DMS53 treated with DMSO at 0.1 percent for 48 hours (cell line): ENCODE data around the gene RAPGEF4.
"Not testable (repeated sequence)": the region's sequence is repeated elsewhere in the genome, so short reads cannot be mapped to it uniquely, and the experiment has no call there.

Experiments used
- DNase-seq: peaks from one replicate; lab custom pipeline; 2025; ENCODE audit not compliant: unreplicated experiment; lab: John Stamatoyannopoulos, UW

RAPGEF4 gene

GRCh38 chr2:173028141-173028540, 292.5 kb downstream of the RAPGEF4 start:
- no peak for DNase-seq

GRCh38 chr2:173028671-173029070, 293.0 kb downstream of the RAPGEF4 start:
- DNase-seq: no peak

- DNase-seq: no peak
Measured at GRCh38 chr2:173030561-173031490, 295.2 kb downstream of the RAPGEF4 start.

- no peak for DNase-seq
Measured at GRCh38 chr2:173032032-173032431, 296.4 kb downstream of the RAPGEF4 start.

- DNase-seq: no peak
Measured at GRCh38 chr2:173033084-173033483, 297.4 kb downstream of the RAPGEF4 start.

- DNase-seq: no peak
Measured at GRCh38 chr2:173034143-173034542, 298.5 kb downstream of the RAPGEF4 start.

- no peak for DNase-seq
Measured at GRCh38 chr2:173037245-173038120, 301.8 kb downstream of the RAPGEF4 start.

GRCh38 chr2:173038257-173038656, 302.6 kb downstream of the RAPGEF4 start:
- not testable (repeated sequence) for DNase-seq

GRCh38 chr2:173040729-173041128, 305.1 kb downstream of the RAPGEF4 start:
- no peak for DNase-seq

- DNase-seq: no peak
Measured at GRCh38 chr2:173043476-173043875, 307.8 kb downstream of the RAPGEF4 start.

- DNase-seq: no peak
Measured at GRCh38 chr2:173043897-173044519, 308.4 kb downstream of the RAPGEF4 start.

- no peak for DNase-seq
Measured at GRCh38 chr2:173044686-173045085, 309.0 kb downstream of the RAPGEF4 start.

GRCh38 chr2:173045181-173045580, 309.5 kb downstream of the RAPGEF4 start:
- no peak for DNase-seq

GRCh38 chr2:173048522-173048896, 312.9 kb downstream of the RAPGEF4 start:
- DNase-seq: peak; percentile 84

- DNase-seq: peak; percentile 97
Measured at GRCh38 chr2:173048897-173049661, 313.4 kb downstream of the RAPGEF4 start.

GRCh38 chr2:173049831-173050230, 314.2 kb downstream of the RAPGEF4 start:
- DNase-seq: no peak

GRCh38 chr2:173050684-173051083, 315.0 kb downstream of the RAPGEF4 start:
- no peak for DNase-seq

GRCh38 chr2:173051463-173052215, 316.0 kb downstream of the RAPGEF4 start:
- DNase-seq: no peak

GRCh38 chr2:173053043-173053699, 317.5 kb downstream of the RAPGEF4 start:
- DNase-seq: no peak
